HS-5 (cell line): ENCODE data around the gene ERI2.
"Not testable (repeated sequence)": the region's sequence is repeated elsewhere in the genome, so short reads cannot be mapped to it uniquely, and the experiment has no call there.

Experiments
- DNase-seq: peaks from one replicate; pipeline ENCODE4 v3.0.0-alpha.2; 2012; ENCODE audit warnings: low read depth

The ERI2 gene

DNA sequence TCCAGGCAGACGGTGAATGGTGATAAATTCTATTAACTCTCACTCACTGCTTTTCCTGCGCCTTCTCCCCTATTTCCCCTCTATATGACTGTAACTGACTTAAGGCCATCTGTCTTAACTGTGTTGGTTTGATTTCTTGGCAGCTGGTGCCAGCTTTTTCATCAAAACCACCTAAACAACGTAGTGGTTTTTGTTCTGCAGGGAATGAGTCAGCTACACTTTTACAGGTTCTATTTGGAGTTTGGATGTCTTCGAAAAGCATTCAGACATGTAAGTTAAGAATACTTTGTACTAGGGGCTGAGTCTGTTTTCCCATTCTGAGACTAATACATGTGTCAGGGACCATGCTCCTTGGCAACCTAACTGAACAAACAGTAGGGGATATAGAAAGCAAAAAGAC lies 8.5 kb upstream of the ERI2 start:
- no peak for DNase-seq

DNA sequence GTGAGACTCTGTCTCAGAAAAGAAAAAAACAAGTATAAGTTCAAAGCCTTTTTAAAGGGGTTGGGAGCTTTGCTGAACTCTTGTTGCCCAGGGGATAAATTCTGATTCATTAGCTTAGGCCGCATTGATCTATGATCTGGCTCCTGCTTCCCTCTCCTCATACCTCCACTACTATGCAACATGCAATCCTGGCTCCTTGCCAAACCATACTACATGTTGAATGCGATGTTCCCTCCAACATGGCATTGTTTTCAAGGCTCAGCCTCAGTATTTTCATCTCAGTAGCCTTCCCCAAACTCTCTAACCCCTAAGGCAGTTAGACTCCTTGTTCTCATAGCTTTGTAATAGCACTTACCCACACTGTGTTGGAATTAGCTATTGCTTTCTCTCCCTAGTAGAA lies 6.2 kb upstream of the ERI2 start:
- no peak for DNase-seq

DNA sequence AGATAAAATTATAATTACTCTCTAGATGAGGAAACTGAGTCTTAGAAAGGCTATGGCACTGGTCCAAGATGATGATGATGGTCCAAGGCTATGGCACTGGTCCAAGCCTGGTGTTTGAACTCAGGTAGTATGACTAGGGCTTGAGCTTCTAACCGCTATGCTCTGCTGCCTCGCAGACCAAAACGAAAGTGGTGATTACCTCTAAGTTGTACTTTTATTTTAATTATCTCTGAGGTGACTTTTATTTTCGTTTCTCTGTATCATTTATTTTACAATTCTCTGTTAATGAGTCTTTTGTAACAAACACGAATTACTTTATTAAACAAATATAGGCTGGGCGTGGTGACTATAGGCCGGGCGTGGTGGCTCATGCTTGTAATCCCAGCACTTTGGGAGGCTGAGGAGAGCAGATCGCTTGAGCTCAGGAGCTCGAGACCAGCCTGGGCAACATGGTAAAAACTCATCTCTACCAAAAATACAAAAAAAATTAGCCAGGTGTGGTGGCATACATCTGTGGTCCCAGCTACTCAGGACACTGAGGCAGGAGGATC lies 5.7 kb upstream of the ERI2 start:
- no peak for DNase-seq

- DNase-seq: no peak
Measured at GRCh38 chr16:20807862-20808261, 1.6 kb upstream of the ERI2 start.

DNA sequence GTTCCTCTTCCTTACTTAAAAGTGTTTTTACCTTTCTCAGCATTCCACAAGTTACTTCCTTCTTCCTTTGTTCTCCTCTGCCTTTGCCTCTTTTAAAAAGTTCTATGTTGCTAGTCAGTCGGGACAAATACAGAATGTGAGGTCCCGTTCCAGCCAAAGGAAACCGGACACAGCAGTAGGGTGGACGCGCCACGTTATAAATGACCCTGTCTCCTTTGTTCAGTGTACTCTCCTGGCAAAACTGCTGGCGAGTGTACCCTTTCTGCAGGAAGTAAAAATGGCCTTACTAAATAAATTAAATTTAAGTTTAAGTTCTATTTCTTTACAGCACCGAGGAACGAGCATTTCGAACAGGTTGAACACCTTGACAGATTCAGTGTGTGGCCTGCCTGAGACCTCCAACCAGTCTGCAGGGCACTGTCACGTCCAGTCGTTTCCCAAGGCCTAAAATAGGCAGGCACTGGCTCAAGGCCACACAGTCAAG lies 546 bp downstream of the ERI2 start:
- DNase-seq: not testable (repeated sequence)

- DNase-seq: no peak
Measured at GRCh38 chr16:20803561-20804214, 2.6 kb downstream of the ERI2 start.

GRCh38 chr16:20803192-20803560 lies 3.1 kb downstream of the ERI2 start:
- DNase-seq: peak; percentile 54

DNA sequence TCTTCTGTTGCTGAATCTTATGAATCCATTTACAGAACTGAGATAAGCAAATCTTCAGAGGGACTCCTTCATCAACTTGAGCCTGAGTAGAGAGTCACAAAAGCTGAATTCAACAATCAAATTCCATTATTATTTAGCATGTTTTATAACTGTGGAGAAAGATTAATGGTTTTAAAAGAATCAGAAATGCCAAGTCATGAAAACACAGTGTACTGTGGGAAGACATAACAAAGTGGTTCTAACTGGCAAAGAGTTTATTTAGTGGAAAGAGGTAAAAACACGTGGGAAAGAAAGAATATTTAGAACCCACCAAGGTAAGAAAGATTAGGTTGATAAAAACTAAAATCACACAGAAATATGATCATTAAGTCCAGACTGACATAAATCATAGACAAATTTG lies 5.0 kb downstream of the ERI2 start:
- DNase-seq: no peak

GRCh38 chr16:20799599-20799998 lies 6.7 kb downstream of the ERI2 start:
- no peak for DNase-seq

GRCh38 chr16:20798364-20798763 lies 7.9 kb downstream of the ERI2 start:
- DNase-seq: no peak

DNA sequence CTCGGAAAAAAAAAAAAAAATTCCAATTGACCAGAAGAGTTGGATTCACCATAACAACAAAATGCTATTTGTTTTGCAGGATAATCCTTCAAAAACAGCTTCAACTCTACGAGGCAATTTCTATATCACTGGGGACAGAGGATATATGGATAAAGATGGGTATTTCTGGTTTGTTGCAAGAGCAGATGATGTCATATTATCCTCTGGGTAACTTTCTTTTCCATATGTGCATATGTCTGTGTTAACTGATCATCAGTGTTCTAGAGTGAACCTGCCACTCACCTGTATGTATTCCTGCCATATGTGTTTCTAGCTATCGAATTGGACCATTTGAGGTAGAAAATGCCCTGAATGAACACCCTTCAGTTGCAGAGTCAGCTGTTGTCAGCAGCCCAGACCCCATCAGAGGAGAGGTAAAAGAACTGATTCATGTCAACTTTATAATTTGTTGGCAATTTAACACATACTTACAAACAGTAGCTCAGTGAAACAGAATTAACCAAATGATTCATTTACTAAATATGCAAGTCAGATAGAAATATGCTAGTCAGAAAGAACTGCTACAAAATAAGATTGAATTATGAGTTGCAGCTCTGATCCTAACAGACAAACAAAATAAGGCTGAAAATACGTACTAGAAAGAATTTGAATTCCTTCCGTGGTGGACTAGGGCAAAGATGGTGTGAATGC lies 14.2 kb downstream of the ERI2 start:
- DNase-seq: no peak

- no peak for DNase-seq
Measured at GRCh38 chr16:20789130-20789529, 17.1 kb downstream of the ERI2 start.

GRCh38 chr16:20784204-20784603 lies 22.1 kb downstream of the ERI2 start:
- DNase-seq: no peak

DNA sequence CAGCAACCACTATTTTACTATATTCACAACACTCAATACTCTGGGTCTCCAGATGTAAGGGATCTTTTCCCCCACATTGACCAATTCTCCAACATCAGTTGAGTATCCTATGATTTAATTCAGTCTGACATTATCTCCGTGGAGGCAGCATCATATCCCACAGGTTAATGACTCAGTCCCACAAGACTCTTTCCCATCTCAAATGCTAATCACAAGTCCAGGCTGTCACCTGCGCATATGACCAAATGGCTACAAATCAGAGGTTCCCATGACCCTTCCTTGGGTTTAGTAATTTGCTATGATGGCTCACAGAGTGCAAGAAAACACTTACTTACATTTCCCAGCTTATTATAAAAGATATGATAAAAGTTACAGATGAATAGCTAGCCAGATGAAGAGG lies 23.8 kb downstream of the ERI2 start:
- no peak for DNase-seq

DNA sequence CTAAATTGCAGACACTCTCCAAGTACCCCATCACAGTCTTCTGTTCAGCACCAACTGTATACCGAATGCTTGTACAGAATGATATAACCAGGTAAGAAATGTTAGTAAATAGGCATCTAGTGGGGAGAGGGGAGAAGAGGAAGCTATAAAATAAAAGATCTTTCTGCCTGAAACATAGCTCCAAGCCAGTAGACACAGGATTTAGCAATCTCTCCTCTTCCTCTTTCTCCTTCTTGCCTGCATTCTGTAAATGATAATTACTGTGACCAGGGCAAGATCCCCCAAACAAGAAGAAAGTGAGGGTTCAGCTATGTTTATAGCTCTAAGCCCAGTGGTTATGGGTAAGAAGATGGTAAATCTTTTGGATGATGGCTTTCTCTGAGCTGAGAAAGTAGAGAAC lies 24.6 kb downstream of the ERI2 start:
- no peak for DNase-seq

DNA sequence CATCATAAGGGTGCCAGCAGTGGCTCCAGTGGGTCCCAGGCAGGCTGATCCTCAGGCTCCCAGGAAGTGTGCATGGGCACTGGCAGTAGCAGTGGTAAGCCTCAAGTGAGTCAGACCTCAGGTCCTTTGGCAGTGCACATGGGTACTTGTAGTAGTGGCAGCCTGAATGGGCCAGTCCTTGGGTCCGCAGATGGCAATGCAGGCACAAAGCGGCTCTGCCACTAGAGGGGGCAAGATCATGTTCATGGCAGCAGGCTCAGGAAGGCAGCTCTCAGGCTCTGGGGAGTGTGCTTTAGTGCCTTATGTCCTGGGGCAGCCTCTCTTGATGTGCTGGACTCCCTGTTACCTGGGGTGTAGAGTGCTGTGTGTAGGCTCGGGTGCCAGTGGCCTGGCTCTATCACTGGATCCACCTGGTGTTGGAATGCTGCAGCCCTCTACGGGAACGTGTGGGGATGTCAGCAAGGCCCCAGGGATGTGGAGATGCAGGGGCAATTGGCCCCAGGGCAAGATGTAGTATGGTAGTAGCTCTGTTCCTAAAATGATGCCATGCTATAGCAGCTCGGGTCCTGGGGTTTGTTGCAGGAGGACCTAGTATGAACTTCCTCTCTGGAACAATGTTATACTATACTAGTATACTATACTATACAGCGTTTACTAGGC lies 31.4 kb downstream of the ERI2 start:
- no peak for DNase-seq

DNA sequence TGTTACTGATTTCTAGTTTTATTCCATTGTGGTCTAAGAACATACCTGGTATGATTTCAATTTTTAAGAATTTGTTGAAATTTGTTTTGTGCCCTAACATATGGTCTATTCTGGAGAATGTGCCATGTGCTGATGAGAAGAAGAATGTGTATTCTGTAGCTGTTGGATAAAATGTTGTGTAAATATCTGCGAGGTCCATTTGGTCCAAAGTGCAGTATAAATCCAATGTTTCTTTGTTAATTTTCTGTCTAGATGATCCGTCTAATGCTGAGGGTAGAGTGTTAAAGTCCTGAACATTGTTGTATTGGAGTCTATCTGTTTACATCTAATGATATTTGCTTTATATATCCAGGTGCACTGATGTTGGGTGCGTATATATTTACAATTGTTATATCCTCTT lies 32.6 kb downstream of the ERI2 start:
- no peak for DNase-seq

- DNase-seq: no peak
Measured at GRCh38 chr16:20768818-20769217, 37.5 kb downstream of the ERI2 start.

DNA sequence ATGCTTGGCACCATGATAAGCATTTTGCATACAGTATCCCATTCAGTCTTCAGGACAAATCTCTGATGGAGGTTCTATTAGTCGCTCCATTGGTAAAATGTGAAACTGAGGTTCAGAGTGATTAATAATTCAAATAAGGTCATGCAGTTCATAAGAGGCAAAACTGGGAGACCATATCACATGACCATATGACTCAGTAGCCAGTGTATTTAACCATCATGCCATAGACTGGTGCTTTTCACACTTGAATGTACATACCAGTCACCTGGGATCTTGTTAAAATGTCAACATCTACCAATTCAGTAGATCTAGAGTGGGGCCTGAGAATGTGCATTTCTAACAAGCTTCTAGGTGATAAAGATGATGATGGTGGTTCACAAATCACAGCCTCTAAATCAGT lies 38.2 kb downstream of the ERI2 start:
- no peak for DNase-seq

DNA sequence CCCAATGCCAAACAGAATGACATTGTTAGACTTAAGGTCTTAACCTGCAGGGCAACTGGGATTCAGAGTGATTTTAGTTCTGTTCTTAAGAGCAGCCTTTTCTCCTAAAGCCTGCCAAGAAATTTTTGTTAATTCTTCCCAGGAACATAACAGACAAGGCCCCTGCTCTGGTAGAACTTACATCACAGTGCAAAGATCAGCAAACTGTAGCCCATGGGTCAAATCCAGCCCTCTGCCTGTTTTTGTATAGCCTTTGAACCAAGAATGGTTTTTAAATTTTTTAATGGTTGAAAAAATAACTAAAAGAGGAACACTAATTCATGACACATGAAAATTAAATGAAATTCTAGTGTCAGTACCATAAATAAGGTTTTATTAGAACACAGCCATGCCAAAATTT lies 38.7 kb downstream of the ERI2 start:
- DNase-seq: no peak

DNA sequence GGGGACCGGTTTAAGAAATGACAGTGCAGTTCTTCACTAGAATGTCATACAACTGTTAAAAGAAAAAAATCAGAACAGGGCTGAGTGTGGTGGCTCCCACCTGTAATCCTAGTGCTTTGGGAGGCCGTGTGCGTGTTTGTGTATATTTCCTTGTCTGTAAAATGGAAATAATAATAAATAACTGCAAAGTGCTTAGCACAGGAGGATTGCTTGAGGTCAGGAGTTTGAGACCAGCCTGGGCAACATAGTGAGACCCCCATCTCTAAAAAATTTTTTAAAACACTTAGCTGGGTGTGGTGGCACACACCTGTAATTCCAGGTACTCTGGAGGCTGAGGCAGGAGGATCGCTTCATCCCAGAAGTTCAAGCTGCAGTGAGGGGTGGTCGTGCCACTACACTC lies 40.0 kb downstream of the ERI2 start:
- DNase-seq: no peak

DNA sequence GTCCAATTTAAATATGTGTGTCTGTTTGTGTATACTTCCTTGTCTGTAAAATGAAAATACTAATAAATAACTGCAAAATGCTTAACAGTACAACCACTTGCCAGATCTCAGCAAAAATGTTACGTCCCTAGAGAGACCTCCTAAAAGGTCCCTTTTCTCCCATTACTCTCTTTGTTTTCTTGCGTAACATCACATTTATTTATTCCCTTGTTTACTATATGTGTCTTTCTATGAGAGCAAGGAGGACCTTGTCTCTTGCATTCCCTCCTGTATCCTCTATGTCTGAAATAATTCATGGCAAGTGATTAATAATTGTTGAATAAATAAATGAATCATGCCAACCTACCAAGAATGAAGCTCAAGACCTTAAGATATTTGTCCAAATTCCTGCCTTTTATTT lies 40.5 kb downstream of the ERI2 start:
- no peak for DNase-seq

GRCh38 chr16:20764448-20764847 lies 41.8 kb downstream of the ERI2 start:
- DNase-seq: not testable (repeated sequence)
